CD1c-positive myeloid dendritic cell (primary cell): ENCODE data around the gene PTPN1.

Experiments
- DNase-seq: peaks from one replicate; pipeline ENCODE4 v3.0.0-alpha.2; 2016; ENCODE audit errors: extremely low spot score

PTPN1 gene

DNA sequence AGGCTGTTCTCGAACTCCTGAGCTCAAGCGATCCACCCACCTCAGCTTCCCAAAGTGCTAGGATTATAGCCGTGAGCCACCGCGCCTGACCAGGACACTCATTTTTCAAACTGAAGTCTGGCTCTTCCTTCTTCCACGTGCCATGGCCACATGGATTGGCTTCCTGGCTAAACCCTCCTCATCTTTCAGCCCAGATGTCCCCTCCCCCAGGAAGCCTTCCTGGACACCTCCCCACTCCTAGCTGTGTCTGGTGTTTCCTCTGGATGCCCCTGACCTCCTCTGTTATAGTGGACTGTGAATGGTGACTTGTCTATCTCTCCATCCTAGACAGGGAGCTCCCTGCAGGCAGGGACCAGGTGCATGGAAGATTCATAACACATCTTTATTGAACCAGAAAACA, 124.0 kb downstream of the PTPN1 start:
- DNase-seq, result no peak
